ENCODE measurements around the gene POLR1B.
"Not testable (repeated sequence)": the region's sequence is repeated elsewhere in the genome, so short reads cannot be mapped to it uniquely, and the experiment has no call there.

POLR1B gene, protein sequence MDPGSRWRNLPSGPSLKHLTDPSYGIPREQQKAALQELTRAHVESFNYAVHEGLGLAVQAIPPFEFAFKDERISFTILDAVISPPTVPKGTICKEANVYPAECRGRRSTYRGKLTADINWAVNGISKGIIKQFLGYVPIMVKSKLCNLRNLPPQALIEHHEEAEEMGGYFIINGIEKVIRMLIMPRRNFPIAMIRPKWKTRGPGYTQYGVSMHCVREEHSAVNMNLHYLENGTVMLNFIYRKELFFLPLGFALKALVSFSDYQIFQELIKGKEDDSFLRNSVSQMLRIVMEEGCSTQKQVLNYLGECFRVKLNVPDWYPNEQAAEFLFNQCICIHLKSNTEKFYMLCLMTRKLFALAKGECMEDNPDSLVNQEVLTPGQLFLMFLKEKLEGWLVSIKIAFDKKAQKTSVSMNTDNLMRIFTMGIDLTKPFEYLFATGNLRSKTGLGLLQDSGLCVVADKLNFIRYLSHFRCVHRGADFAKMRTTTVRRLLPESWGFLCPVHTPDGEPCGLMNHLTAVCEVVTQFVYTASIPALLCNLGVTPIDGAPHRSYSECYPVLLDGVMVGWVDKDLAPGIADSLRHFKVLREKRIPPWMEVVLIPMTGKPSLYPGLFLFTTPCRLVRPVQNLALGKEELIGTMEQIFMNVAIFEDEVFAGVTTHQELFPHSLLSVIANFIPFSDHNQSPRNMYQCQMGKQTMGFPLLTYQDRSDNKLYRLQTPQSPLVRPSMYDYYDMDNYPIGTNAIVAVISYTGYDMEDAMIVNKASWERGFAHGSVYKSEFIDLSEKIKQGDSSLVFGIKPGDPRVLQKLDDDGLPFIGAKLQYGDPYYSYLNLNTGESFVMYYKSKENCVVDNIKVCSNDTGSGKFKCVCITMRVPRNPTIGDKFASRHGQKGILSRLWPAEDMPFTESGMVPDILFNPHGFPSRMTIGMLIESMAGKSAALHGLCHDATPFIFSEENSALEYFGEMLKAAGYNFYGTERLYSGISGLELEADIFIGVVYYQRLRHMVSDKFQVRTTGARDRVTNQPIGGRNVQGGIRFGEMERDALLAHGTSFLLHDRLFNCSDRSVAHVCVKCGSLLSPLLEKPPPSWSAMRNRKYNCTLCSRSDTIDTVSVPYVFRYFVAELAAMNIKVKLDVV

DNA sequence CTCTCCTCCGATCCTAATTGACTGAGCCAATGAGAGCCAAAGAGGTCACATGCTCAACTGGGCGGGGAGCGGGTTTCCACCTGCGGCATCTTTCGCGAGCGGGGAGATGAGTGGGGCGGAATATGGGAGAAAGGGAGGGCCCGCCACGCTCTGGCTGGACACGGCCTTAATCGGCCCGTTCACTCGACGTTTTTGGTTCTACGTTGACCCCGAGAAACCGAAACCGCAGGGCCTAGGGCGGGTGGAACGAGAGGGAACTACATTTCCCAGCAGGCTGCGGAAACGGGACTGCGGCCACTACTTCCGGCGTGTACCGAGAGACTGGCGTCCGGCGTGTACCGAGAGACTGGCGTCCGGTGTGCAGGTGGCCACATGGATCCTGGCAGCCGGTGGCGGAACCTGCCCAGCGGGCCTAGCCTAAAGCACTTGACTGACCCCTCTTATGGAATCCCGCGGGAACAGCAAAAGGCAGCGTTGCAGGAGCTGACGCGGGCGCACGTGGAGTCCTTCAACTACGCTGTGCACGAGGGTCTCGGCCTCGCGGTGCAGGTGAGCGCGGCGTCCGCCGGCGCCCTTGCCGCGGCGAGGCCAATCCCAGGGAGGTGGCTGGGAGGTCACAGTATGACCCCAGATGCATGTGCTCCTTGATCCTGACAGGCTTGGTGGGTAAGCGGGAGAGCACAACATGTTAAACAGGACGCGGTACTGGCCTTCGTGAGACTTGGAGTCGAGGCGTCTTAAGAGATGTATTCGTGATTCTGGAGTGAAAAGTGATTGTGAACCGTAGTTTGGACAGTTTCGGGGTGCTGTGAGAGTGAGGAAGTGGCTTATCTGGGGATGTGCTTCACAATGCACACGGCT lies at the start of gene POLR1B:
Gene POLR1B (plus strand): TSS at position 343 of the 861 bp plus-strand sequence. CDS start 30 bp downstream, at position 373.
- peak; percentile 62 for DNase-seq (ENCODE audit: low read depth)

DNA sequence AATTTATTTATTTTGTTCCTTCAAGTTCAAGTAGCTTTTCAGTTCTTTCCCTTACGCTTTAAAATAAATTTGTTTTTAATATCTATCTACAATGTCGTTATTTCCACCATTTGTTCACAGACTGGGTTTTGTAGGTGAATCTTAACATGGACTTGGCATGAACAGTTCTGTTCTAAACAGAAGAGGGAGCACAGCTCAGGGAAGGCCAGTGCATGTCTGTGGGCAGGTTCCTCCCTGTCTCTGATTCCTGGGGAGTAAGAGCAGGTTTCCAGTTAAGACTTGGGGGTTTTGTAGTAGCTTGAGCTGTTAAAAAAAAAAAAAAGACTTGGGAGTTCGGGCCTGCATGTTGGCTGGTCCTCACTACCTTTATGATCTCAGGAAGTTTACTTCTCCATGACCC lies 49.2 kb upstream of the POLR1B start:
- DNase-seq (ENCODE audit: low read depth) = no peak

- DNase-seq (ENCODE audit: low read depth) = no peak
Observed at GRCh38 chr2:112493858-112494648, 48.2 kb upstream of the POLR1B start.

DNA sequence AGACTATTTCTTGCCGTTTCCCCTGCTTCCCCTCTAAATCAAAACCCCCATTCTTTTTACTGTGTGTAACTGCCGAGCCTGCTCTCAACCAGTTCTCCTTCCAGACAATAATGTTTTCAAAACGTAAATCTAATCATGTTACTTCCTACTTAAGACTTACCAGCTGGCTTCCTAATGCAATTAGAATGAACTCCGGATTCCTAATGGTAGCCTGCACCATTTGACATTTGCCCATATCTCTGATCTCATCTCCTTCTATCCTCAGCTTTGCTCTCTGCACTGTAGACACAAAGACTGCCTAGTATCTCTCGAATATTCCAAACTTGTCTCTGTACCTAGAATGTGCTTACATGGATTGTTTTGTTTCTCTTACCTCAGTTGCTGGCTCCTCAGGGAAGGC lies 47.4 kb upstream of the POLR1B start:
- no peak for DNase-seq (ENCODE audit: low read depth)

DNA sequence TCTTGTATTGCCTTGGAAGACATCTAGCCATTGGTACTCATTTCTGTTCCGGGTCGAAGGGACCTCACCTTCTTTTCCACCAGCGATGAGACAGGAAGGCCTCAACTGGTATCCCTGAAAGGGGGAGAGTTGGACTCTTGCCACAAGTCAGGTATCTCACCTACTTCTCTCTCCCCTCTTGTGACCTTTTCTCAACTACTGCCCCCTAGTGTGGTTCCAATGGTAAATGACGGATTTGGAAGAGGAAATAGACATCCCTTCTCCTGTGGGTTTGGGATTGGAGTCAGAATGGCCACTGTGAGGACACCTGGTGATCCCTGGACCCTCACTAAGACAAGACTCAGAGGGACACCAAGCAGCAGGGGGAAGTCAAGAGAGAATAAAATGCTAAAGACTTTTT lies 46.4 kb upstream of the POLR1B start:
- DNase-seq (ENCODE audit: low read depth) = not testable (repeated sequence)

GRCh38 chr2:112500850-112501484 lies 41.3 kb upstream of the POLR1B start:
- not testable (repeated sequence) for DNase-seq (ENCODE audit: low read depth)

GRCh38 chr2:112509239-112509998 lies 32.8 kb upstream of the POLR1B start:
- not testable (repeated sequence) for DNase-seq (ENCODE audit: low read depth)

DNA sequence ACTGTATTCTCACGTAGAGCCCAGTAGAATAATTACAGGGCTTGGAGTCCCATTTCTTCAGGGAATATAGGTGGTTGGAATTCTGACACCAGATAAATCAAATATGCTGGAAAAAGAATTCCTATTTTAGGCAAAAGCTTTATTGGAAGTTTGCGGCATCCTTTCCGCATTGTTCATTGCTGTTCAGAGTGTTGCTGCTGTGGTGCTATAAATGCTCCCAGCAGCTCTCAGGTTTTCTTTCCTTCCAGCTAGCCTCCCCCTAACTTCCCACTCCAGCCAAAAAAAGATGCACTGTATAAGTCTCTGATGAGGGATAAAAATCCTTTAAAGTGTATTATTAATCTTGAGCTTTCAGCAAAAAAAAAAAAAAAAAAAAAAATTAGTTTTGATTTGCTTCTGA lies 25.5 kb upstream of the POLR1B start:
- DNase-seq (ENCODE audit: low read depth) = no peak

DNA sequence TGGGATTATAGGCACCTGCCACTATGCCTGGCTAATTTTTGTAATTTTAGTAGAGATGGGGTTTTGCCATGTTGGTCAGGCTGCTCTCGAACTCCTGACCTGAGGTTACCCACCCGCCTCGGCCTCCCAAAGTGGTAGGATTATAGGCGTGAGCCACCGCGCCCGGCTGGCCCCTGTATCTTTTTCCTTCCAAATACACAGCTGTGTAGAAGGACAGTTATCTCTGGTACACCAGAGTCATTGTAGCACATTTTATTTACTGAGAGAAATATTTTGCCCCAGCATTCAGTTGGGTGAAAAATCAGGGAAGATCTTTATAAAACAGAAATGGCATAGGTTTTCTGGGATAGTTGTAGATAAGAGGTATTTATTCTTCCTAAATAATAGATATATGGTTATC lies 23.5 kb upstream of the POLR1B start:
- no peak for DNase-seq (ENCODE audit: low read depth)

DNA sequence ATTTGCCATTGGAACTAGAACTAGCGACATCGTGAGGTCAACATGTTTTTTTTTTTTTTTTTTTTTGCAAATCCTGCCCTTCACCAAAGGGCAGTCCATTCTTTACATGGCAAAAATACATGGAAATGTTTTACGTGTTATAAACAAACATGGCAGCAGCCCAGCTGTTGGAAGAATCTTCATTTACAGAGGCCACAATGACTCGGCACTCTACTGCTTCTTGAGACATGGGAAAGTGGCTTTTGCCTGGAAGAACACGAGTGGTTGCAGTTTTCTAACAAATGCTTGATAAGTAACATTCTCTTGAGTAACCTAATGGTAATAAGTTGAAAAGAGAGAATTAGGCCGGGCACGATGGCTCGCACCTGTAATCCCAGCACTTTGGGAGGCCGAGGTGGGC lies 22.8 kb upstream of the POLR1B start:
- DNase-seq (ENCODE audit: low read depth) = no peak

- DNase-seq (ENCODE audit: low read depth) = no peak
Observed at GRCh38 chr2:112520234-112520783, 22.0 kb upstream of the POLR1B start.

DNA sequence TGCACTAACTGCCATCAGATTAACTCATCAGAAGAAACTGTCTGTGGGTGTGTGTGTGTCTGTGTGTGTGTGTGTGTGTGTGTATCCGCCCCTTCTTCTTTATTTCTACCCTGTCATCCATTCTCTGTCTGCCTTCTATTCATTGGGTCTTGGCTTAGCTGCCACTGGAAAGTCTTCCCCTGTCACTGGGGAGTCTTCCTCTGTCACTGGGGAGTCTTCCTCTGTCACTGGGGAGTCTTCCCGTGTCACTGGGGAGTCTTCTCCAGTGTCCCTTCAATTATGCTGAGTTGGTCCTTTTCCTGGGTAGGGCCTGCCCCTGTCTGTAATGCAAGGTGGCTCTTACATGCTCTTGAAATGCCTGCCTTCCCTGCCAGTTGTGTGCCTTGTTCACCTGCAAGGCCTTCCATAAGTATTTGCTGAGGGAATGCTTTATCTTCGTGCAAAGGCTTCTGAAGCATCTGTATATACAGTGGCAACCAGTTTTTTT lies 18.9 kb upstream of the POLR1B start:
- no peak for DNase-seq (ENCODE audit: low read depth)

DNA sequence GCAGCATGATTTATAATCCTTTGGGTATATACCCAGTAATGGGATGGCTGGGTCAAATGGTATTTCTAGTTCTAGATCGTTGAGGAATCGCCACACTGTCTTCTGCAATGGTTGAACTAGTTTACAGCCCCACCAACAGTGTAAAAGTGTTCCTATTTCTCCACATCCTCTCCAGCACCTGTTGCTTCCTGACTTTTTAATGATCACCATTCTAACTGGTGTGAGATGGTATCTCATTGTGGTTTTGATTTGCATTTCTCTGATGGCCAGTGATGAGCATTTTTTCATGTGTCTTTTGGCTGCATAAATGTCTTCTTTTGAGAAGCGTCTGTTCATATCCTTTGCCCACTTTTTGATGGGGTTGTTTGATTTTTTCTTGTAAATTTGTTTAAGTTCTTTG lies 18.0 kb upstream of the POLR1B start:
- not testable (repeated sequence) for DNase-seq (ENCODE audit: low read depth)

- no peak for DNase-seq (ENCODE audit: low read depth)
Observed at GRCh38 chr2:112528541-112528940, 13.7 kb upstream of the POLR1B start.

GRCh38 chr2:112529757-112530156 lies 12.5 kb upstream of the POLR1B start:
- DNase-seq (ENCODE audit: low read depth) = no peak

- DNase-seq (ENCODE audit: low read depth) = no peak
Observed at GRCh38 chr2:112530728-112531127, 11.5 kb upstream of the POLR1B start.

GRCh38 chr2:112534826-112535225 lies 7.4 kb upstream of the POLR1B start:
- no peak for DNase-seq (ENCODE audit: low read depth)

DNA sequence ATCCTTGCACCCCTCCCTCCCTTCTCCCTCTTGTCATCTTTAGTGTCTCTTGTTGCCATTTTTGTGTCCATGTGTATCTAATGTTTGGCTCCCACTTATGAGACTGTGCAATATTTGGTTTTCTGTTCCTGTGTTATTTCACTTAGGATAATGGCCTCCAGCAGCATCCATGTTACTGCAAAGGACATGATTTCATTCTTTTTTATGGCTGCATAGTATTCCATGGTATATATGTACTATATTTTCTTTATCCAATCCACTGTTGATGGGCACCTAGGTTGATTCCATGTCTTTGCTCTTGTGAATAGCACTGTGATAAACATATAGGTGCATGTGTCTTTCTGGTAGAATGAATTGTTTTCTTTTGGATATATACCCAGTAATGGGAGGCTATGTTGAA lies 5.6 kb upstream of the POLR1B start:
- DNase-seq (ENCODE audit: low read depth) = not testable (repeated sequence)

GRCh38 chr2:112539306-112539705 lies 3.0 kb upstream of the POLR1B start:
- DNase-seq (ENCODE audit: low read depth) = no peak
